Measurements from ENCODE around the gene SGIP1. TPM values are rescaled to one million over a fixed set of nuclear protein-coding genes. Genes with fewer than 3 reads are reported as not detected.

SGIP1 gene
- total and polyA plus RNA-seq, 2 experiments from 2014 or later: 2.4 to 6.1 TPM

GRCh38 chr1:66686406-66686805 is 152.5 kb downstream of the SGIP1 start (continued):
- TF ChIP-seq EZH2 (IDR thresholded peaks at IDR 0.05; ENCODE audit: low read depth, unreplicated experiment): no peak
- no peak for TF ChIP-seq EZH2phosphoT487 (IDR thresholded peaks at IDR 0.05; ENCODE audit: unreplicated experiment)

- Mint-ChIP-seq H3K4me1 (peaks cover 12% of the 10 kb centered on the region), H3K27me3 (ENCODE audit: insufficient read depth, low read depth, poor library complexity) (no peaks in the 10 kb centered on the region), H3K9me3 (no peaks in the 10 kb centered on the region), H3K36me3 (ENCODE audit: low read depth) (no peaks in the 10 kb centered on the region), H3K27ac (no peak overlapping the region), H3K4me3 (no peak overlapping the region)
- Histone ChIP-seq H3K79me2 (replicated peaks; ENCODE audit: insufficient read depth) (no peaks in the 10 kb centered on the region), H3K9me2 (ENCODE audit: insufficient read depth) (no peaks in the 10 kb centered on the region), H3K36me3 (ENCODE audit: insufficient read depth) (no peaks in the 10 kb centered on the region), H3K4me1 (ENCODE audit: insufficient read depth) (peaks cover 13% of the 10 kb centered on the region; the same call in 1 of the 2 replicates), H3K27ac (ENCODE audit: low read depth) (no peak overlapping the region), H3F3A (replicated peaks; ENCODE audit: low read depth) (no peaks in the 10 kb centered on the region), H3K27me3 (ENCODE audit: insufficient read depth) (no peaks in the 10 kb centered on the region), H4K20me1 (replicated peaks; ENCODE audit: insufficient read depth) (no peaks in the 10 kb centered on the region), H3K4me3 (no peak overlapping the region), H3K4me2 (no peak overlapping the region), H2AFZ (no peak overlapping the region)
- TF ChIP-seq ZNF331 (CRISPR knock-in tag; IDR thresholded peaks at IDR 0.05; ENCODE audit: low read depth) (no peak), JUNB (IDR thresholded peaks at IDR 0.05; ENCODE audit: unreplicated experiment) (no peak), EZH2 (IDR thresholded peaks at IDR 0.05; ENCODE audit: low read depth, unreplicated experiment) (no peak), CTCF (conservative IDR thresholded peaks at IDR 0.05; ENCODE audit: low read depth in 2 of 2) (no peak), REST (IDR thresholded peaks at IDR 0.05; ENCODE audit: unreplicated experiment) (no peak), STAT1 (IDR thresholded peaks at IDR 0.05; ENCODE audit: unreplicated experiment) (no peak), ETS1 (IDR thresholded peaks at IDR 0.05) (no peak), ZNF114 (CRISPR knock-in tag; IDR thresholded peaks at IDR 0.05) (no peak), NANOG (IDR thresholded peaks at IDR 0.05; ENCODE audit: borderline replicate concordance) (no peak), ZNF462 (CRISPR knock-in tag; IDR thresholded peaks at IDR 0.05) (no peak), CREB1 (CRISPR knock-in tag; IDR thresholded peaks at IDR 0.05; ENCODE audit: low read depth) (no peak), EZH2phosphoT487 (IDR thresholded peaks at IDR 0.05; ENCODE audit: unreplicated experiment) (no peak), POLR2AphosphoS5 (IDR thresholded peaks at IDR 0.05; ENCODE audit: low read depth) (no peak)
- ATAC-seq: no peak
- no peak for DNase-seq (ENCODE audit: low spot score)
Observed at GRCh38 chr1:66687358-66687757, 153.4 kb downstream of the SGIP1 start.

All from GM23338 (cell line).